NCI-H146 (cell line): ENCODE measurements around the gene MAD2L2.

Source experiments
- DNase-seq: peaks from one replicate; lab custom pipeline; 2025; lab: John Stamatoyannopoulos, UW

The MAD2L2 gene

GRCh38 chr1:11629184-11630016 is 51.5 kb downstream of the MAD2L2 start:
- DNase-seq = no peak

- DNase-seq = no peak
Measured at GRCh38 chr1:11628767-11629166, 52.2 kb downstream of the MAD2L2 start.

- no peak for DNase-seq
Measured at GRCh38 chr1:11626551-11626950, 54.4 kb downstream of the MAD2L2 start.
